ENCODE results near the gene TIMM21. TPM values are rescaled to one million over a fixed set of nuclear protein-coding genes. Genes with fewer than 3 reads are reported as not detected.

The TIMM21 gene
- total RNA-seq, 4 donors from 2014 or later: 17.9 to 38.0 (median 24.1) TPM

DNA sequence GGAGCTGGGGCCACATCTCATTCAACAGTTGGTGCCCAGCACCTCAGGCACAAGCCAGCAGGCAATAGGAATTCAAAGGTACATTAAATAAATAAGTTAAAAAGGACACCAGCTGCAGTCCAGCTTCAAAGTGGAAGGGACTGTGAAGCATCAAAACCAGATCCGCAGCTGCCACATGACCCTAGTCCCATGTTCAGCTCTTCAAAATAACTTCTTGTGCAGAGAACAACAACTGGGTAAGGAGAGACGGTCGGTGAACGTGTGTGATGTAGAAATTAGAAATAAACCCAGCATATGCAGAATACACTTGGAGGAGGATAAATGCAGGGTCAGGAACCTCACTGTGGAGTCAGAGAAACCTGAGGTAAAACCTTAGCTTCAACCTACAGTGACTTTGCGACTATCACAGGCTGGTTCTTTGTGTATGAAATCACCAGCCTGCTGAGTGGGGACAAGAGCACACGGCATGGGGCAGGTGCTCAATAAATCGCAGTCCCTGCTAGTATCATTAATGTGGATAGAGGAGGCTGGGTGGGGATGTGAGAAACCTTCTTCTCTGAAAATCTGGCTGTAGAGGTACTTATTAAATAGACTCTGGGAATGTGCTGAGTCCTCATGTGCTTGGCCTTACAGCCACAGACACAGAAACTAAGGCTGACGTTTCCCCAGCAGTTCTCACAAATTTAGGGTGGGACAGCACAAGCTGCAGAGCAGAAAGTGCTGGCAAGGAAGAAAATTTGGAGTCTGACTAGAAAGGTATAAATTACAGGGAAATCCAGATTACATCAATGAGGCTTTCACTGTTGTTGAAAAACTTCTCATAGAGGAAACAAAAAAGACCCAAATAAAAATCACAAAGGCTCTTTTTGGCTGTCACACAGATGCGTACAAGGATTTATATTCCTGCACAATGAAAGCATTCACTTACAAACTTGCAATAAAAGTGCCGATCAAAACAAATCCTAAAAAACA, 21.4 kb upstream of the TIMM21 start:
- TF ChIP-seq, protein P1, sequence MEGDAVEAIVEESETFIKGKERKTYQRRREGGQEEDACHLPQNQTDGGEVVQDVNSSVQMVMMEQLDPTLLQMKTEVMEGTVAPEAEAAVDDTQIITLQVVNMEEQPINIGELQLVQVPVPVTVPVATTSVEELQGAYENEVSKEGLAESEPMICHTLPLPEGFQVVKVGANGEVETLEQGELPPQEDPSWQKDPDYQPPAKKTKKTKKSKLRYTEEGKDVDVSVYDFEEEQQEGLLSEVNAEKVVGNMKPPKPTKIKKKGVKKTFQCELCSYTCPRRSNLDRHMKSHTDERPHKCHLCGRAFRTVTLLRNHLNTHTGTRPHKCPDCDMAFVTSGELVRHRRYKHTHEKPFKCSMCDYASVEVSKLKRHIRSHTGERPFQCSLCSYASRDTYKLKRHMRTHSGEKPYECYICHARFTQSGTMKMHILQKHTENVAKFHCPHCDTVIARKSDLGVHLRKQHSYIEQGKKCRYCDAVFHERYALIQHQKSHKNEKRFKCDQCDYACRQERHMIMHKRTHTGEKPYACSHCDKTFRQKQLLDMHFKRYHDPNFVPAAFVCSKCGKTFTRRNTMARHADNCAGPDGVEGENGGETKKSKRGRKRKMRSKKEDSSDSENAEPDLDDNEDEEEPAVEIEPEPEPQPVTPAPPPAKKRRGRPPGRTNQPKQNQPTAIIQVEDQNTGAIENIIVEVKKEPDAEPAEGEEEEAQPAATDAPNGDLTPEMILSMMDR (IDR thresholded peaks at IDR 0.05): no peak
- TF ChIP-seq EP300 (IDR thresholded peaks at IDR 0.05): no peak
- TF ChIP-seq POLR2AphosphoS5 (IDR thresholded peaks at IDR 0.05): no peak
- TF ChIP-seq POLR2A (IDR thresholded peaks at IDR 0.05): no peak
- DNase-seq (ENCODE audit: low spot score in 2 of 2): no peak
- 48% methylated on average over 10 of the region's 10 CpGs for WGBS
- no peak overlapping the region for H3K4me3 ChIP-seq
- H3K9me3 ChIP-seq: no peaks in the 10 kb centered on the region
- no peaks in the 10 kb centered on the region for H3K36me3 ChIP-seq
- H3K4me1 ChIP-seq: no peaks in the 10 kb centered on the region
- H3K27ac ChIP-seq: no peak overlapping the region
- no peaks in the 10 kb centered on the region for H3K27me3 ChIP-seq

DNA sequence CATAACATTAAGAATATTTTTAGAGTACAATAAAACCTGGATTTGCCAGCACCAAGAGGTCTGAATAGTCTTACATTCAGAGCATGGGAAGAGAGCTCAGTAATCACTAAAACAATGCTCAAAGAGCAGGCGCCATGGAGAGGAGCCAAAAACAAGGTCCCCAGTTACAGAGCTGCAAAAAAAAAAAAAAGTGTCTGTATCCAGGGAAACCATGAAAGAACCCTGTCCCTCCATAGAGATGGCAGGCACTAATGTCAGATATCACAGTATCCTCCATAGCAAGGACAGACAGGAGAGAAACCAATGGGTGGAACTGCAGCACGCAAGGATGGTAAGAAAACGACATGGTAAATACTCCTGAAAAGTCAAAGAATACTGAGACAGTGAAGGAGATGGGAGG, 20.2 kb upstream of the TIMM21 start:
- H3K4me3 ChIP-seq: no peak overlapping the region
- no peak for DNase-seq (ENCODE audit: low spot score in 2 of 2)
- no peak overlapping the region for H3K27ac ChIP-seq
- no peaks in the 10 kb centered on the region for H3K27me3 ChIP-seq
- no peaks in the 10 kb centered on the region for H3K9me3 ChIP-seq
- H3K36me3 ChIP-seq: no peaks in the 10 kb centered on the region
- no peaks in the 10 kb centered on the region for H3K4me1 ChIP-seq
- TF ChIP-seq, protein P1 (IDR thresholded peaks at IDR 0.05): no peak
- TF ChIP-seq EP300 (IDR thresholded peaks at IDR 0.05): no peak
- TF ChIP-seq POLR2AphosphoS5 (IDR thresholded peaks at IDR 0.05): no peak
- 76% methylated on average over 3 of the region's 3 CpGs for WGBS

DNA sequence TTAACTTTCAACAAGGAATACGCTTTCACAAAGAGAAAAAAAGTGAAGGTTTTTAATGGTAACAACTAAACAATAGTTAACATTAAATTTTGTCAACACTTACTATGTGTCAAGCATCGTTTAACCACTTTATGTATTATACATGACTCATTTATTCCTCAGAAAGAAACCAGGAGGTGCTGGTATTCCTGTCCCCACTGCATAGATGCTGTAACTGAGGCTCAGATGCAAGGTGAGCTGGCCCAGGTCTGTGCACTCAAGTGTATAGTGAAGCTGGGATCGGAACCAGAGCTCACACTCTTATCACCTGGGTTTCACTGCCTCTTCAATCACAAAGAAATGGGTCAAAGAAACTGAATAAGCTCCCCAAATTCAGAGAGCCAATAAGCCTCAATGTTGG, 17.2 kb upstream of the TIMM21 start:
- WGBS: 81% methylated on average over 3 of the region's 3 CpGs

DNA sequence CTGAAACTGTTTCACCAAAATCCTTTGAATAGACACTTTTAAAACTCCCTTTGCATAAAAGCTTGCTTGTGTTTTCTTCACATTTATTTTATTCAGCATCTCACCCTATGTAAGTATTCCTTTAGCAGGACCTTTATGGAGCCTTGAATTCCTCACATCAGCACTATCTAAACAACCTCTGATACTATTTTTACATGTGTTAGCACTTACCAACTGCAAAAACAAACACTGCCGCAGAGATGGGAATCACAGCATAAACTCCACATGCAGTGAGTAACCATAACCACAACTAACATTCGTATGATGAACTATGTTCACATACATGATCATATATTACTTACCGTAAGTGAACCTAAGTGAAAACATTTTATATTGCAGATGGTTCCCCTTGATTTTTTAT, 16.1 kb upstream of the TIMM21 start:
- Histone ChIP-seq H3K4me1 (no peaks in the 10 kb centered on the region), H3K36me3 (no peaks in the 10 kb centered on the region), H3K27ac (no peak overlapping the region), H3K4me3 (no peak overlapping the region), H3K9me3 (no peaks in the 10 kb centered on the region), H3K27me3 (no peaks in the 10 kb centered on the region)
- TF ChIP-seq, protein P1 (IDR thresholded peaks at IDR 0.05): no peak
- no peak for TF ChIP-seq POLR2A (IDR thresholded peaks at IDR 0.05)
- no peak for TF ChIP-seq EP300 (IDR thresholded peaks at IDR 0.05)
- no peak for TF ChIP-seq POLR2AphosphoS5 (IDR thresholded peaks at IDR 0.05)
- WGBS: 87% methylated on average over 3 of the region's 3 CpGs
- DNase-seq (ENCODE audit: low spot score in 2 of 2): no peak

More for the DNA sequence above, 17.2 kb upstream of the TIMM21 start:
- TF ChIP-seq POLR2AphosphoS5 (IDR thresholded peaks at IDR 0.05) (no peak), EP300 (IDR thresholded peaks at IDR 0.05) (no peak), POLR2A (IDR thresholded peaks at IDR 0.05) (no peak)
- TF ChIP-seq, protein P1 (IDR thresholded peaks at IDR 0.05): no peak
- Histone ChIP-seq H3K9me3 (no peaks in the 10 kb centered on the region), H3K4me1 (no peaks in the 10 kb centered on the region), H3K4me3 (no peak overlapping the region), H3K27ac (no peak overlapping the region), H3K27me3 (no peaks in the 10 kb centered on the region), H3K36me3 (no peaks in the 10 kb centered on the region)
- DNase-seq (ENCODE audit: low spot score in 2 of 2): no peak

DNA sequence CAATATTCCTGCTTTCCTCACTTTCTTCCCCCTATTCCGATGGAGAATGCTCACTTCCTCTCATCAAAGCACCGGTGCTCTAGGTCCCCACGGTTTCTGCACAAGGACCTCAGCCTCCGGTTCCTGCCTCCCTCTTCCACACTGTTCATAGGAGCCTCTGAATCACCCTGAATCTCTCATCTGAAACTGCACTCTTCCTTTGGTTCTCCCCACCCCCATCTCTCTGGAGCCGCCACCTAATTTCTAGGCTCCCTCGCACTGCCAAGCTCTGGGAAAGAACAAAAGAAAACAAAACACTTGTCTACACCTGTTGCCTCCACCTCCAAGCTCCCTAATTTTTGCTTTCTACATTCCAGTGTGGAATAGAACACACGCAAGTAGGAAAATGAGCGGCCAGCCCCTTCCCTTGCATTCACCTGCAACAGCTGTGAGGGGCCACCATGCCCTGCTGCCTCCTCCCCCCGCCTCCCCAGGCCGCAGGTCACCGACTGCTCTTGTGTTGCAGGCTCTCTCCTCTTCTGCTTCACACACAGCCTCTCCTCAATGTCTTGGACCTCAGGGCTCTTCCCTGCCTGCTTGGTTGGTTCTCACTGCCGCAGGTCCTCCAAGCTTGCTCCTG, 10.3 kb upstream of the TIMM21 start:
- no peaks in the 10 kb centered on the region for H3K9me3 ChIP-seq
- TF ChIP-seq, protein P1 (IDR thresholded peaks at IDR 0.05): no peak
- TF ChIP-seq POLR2A (IDR thresholded peaks at IDR 0.05) (no peak), EP300 (IDR thresholded peaks at IDR 0.05) (no peak), POLR2AphosphoS5 (IDR thresholded peaks at IDR 0.05) (no peak)
- peaks cover 5% of the 10 kb centered on the region for H3K27me3 ChIP-seq
- H3K4me1 ChIP-seq: no peaks in the 10 kb centered on the region
- H3K36me3 ChIP-seq: no peaks in the 10 kb centered on the region
- H3K27ac ChIP-seq: no peak overlapping the region
- 85% methylated on average over 12 of the region's 12 CpGs for WGBS
- DNase-seq (ENCODE audit: low spot score in 2 of 2): no peak
- no peak overlapping the region for H3K4me3 ChIP-seq

Measured in suprapubic skin (tissue), 4 donors.